ENCODE data around the gene POU5F2.

Gene POU5F2, protein sequence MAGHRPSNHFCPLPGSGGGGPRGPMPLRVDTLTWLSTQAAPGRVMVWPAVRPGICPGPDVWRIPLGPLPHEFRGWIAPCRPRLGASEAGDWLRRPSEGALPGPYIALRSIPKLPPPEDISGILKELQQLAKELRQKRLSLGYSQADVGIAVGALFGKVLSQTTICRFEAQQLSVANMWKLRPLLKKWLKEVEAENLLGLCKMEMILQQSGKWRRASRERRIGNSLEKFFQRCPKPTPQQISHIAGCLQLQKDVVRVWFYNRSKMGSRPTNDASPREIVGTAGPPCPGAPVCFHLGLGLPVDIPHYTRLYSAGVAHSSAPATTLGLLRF

DNA sequence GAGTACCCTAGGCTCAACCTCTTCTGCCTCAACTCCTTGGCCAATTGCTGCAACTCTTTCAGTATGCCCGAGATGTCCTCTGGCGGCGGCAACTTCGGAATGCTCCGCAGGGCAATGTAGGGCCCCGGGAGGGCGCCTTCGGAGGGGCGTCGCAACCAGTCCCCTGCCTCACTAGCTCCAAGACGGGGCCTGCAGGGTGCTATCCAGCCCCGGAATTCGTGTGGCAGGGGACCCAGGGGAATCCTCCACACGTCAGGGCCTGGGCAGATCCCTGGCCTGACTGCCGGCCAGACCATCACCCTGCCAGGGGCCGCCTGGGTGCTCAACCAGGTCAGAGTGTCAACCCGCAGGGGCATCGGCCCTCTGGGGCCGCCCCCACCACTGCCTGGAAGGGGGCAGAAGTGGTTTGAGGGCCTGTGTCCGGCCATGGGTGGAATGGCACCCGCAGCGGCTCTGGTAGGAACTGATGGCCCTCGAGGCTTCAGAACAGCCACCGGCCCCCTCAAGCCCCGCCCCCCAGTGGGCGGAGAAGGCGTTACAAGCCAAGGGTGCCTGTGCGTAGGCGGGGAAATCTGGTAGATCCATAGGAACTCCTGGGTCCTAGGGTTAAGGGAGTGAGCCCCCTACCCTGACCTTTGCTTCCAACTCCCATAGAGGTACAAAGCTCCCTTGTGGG, at the start of gene POU5F2:
POU5F2 (minus strand) TSS at position 465 of the 676 bp plus-strand sequence; CDS start at position 428, 37 bp downstream.
- DNase-seq (ENCODE audit: low read depth, low spot score), result no peak
- in situ Hi-C loops (cut with HindIII; ENCODE audit: low sequenced_read_pairs), result no loop called here
- H3K4me3 ChIP-seq (ENCODE audit: low read depth, low read length), result no peak within 1 kb of the TSS
- TF ChIP-seq, protein P1, sequence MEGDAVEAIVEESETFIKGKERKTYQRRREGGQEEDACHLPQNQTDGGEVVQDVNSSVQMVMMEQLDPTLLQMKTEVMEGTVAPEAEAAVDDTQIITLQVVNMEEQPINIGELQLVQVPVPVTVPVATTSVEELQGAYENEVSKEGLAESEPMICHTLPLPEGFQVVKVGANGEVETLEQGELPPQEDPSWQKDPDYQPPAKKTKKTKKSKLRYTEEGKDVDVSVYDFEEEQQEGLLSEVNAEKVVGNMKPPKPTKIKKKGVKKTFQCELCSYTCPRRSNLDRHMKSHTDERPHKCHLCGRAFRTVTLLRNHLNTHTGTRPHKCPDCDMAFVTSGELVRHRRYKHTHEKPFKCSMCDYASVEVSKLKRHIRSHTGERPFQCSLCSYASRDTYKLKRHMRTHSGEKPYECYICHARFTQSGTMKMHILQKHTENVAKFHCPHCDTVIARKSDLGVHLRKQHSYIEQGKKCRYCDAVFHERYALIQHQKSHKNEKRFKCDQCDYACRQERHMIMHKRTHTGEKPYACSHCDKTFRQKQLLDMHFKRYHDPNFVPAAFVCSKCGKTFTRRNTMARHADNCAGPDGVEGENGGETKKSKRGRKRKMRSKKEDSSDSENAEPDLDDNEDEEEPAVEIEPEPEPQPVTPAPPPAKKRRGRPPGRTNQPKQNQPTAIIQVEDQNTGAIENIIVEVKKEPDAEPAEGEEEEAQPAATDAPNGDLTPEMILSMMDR (IDR thresholded peaks at IDR 0.05; ENCODE audit: low read depth, low read length), result no peak

DNA sequence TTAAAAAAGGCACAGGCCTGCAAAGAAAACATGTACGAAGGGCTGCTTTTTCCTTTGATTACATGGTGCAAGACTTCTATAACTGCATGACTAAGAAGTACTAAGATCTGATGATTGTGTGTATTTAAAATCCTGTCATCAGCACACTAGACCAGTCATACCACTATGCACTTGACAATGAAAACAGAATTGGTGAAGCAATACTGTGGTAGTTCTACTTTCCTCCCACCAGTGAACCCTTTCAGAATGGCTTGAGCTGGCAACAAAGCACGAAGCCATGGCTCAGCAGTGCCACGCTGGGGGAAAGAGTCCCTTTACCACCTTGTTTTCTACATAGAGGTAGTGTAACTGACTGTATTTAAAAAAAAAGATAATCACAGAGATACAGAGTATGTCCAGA, 49.0 kb upstream of the POU5F2 start:
- TF ChIP-seq, protein P1 (IDR thresholded peaks at IDR 0.05; ENCODE audit: low read depth, low read length), result no peak
- H3K4me3 ChIP-seq (ENCODE audit: low read depth, low read length), result no peak overlapping the region
- in situ Hi-C loops (cut with HindIII; ENCODE audit: low sequenced_read_pairs), result no loop called here
- peak; percentile 14 for DNase-seq (ENCODE audit: low read depth, low spot score)

DNA sequence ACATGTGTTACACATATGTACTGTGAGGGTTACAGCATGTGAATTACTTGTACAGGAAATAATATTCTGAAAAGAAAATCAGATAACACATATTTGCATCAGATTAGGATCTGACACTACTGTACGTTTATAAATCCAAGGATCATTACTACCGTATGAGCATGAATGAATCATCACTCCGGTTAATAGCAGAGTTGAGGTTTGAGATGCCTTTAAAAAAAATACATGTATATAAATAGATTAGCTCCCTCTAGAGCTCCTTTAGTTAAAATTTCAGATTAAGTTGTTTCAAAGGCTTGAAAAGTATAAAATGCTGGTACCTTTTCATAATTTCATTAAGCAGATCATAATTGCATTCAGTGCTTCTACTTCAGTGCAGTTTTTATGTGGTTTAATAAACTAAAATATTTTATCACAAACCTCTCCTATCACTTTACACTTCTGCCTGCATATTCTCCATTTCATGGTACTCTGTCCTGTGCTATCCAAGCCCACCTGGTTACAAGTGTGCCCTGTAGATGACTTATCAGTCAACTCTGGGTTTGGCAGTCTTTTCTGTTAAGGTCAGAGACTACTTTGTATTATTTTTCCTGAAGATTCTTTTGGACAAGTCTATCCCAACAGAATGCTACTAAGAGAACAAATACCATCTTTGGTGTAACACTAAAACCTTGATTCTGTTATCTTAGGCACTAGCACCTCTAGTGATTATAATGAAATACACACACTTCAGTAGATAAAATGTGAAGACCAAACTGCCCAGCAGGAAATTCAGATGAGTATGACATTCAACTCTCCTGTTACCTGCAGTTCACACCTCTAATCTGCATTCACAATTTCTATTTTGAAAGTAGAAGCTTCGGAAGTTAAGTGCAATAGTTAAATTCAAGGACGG, 48.0 kb upstream of the POU5F2 start:
- DNase-seq (ENCODE audit: low read depth, low spot score), result peak; percentile 79
- in situ Hi-C loops (cut with HindIII; ENCODE audit: low sequenced_read_pairs), result no loop called here
- no peak overlapping the region for H3K4me3 ChIP-seq (ENCODE audit: low read depth, low read length)
- TF ChIP-seq, protein P1 (IDR thresholded peaks at IDR 0.05; ENCODE audit: low read depth, low read length), result peak; percentile 0

DNA sequence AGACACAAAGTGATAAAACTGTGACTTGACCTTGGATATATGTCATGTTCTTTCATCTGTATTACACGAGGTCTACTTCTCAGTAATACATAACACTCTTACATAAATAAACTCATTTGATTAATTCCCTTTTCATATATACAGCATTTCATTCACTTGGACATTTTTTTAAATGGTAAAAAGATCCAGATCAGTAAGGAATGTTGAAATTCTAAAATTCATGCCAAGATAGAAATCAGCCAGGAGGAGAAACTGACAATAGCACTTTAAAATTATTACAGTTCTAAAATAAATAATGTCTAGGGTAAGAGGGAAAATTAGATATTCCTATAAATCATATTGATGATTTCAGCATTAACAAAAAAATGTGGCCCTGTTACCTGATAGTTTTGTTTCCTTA, 46.2 kb upstream of the POU5F2 start:
- TF ChIP-seq, protein P1 (IDR thresholded peaks at IDR 0.05; ENCODE audit: low read depth, low read length), result no peak

DNA sequence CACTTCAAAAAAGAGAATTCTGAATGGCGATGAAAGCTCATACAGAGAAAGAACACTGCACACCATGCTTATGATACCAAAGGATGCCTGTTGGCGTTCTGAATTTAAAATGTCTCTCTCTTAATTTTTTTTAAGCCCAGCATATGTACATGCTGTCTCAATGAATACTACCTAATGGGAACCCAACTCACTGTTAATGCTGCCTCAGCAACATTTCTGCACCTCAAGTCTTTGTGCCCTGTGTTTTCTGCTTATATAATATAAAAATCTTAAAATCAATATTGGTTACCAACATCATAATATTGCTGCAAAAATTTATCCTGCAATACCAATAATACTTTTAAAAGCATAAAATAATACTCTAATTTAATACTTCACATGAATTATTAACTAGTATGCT, 44.1 kb upstream of the POU5F2 start:
- in situ Hi-C loops (cut with HindIII; ENCODE audit: low sequenced_read_pairs), result no loop called here
- TF ChIP-seq, protein P1 (IDR thresholded peaks at IDR 0.05; ENCODE audit: low read depth, low read length), result no peak

More for the DNA sequence above, 46.2 kb upstream of the POU5F2 start:
- no peak overlapping the region for H3K4me3 ChIP-seq (ENCODE audit: low read depth, low read length)
- DNase-seq (ENCODE audit: low read depth, low spot score), result no peak
- in situ Hi-C loops (cut with HindIII; ENCODE audit: low sequenced_read_pairs), result no loop called here

DNA sequence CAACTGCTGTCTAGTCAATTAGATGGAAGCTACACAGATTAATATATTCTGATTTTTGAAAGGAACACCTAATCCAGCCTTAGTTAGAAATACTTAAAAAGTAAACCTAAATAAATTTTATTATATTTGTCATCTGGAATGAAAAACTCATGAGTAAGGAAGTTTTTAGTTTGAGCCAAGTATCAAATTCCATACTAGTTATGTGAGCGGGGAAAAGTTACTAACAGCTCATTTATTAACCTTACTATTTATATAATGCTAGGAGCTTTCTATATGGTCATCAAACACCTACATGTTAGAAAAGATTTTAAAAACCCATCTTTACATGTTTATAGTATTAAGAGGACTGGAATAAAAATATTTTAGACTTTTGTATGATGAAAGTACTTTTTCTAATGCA, 41.6 kb upstream of the POU5F2 start:
- no peak overlapping the region for H3K4me3 ChIP-seq (ENCODE audit: low read depth, low read length)
- TF ChIP-seq, protein P1 (IDR thresholded peaks at IDR 0.05; ENCODE audit: low read depth, low read length), result no peak
- in situ Hi-C loops (cut with HindIII; ENCODE audit: low sequenced_read_pairs), result no loop called here
- no peak for DNase-seq (ENCODE audit: low read depth, low spot score)

More for the DNA sequence above, 44.1 kb upstream of the POU5F2 start:
- no peak for DNase-seq (ENCODE audit: low read depth, low spot score)
- H3K4me3 ChIP-seq (ENCODE audit: low read depth, low read length), result no peak overlapping the region

Data from astrocyte of the spinal cord (primary cell).